Endodermal cell (in vitro differentiated cells): Measurements from ENCODE around the gene CASP6. TPM values are rescaled to one million over a fixed set of nuclear protein-coding genes. Genes with fewer than 3 reads are reported as not detected.

ENCODE experiments used
- DNase-seq: peaks from one replicate; pipeline ENCODE4 v3.0.0-alpha.2; 2017
- H3K27ac ChIP-seq: 2 replicates; pipeline ENCODE4 v1.5.1; 2013; ENCODE audit warnings: mild to moderate bottlenecking, low read depth, low read length, moderate library complexity
- H3K27me3 ChIP-seq: 2 replicates; pipeline ENCODE4 v1.6.1; 2013; ENCODE audit warnings: mild to moderate bottlenecking, low read length, moderate library complexity; ENCODE audit not compliant: insufficient read depth, control insufficient read depth, poor library complexity, severe bottlenecking
- H3K36me3 ChIP-seq: 2 replicates; pipeline ENCODE4 v1.7.0; 2013; ENCODE audit warnings: mild to moderate bottlenecking, low read length, moderate library complexity; ENCODE audit not compliant: control insufficient read depth, insufficient read depth
- H3K4me1 ChIP-seq: one replicate; pipeline ENCODE4 v1.7.0; 2013; ENCODE audit warnings: low read length; ENCODE audit not compliant: control insufficient read depth, insufficient read depth
- H3K4me3 ChIP-seq: 2 replicates; pipeline ENCODE4 v1.5.1; 2013; ENCODE audit warnings: mild to moderate bottlenecking, low read length, moderate library complexity
- H3K9ac ChIP-seq: 2 replicates; pipeline ENCODE4 v1.6.1; 2013; ENCODE audit warnings: mild to moderate bottlenecking, low read length, moderate library complexity; ENCODE audit not compliant: poor library complexity, severe bottlenecking; ENCODE audit errors: extremely low read depth
- H3K9me3 ChIP-seq: 2 replicates; pipeline ENCODE4 v1.6.1; 2013; ENCODE audit warnings: mild to moderate bottlenecking, low read length, moderate library complexity; ENCODE audit not compliant: control insufficient read depth
- H3K27ac Mint-ChIP-seq: 2 replicates; pipeline ENCODE4 v1.8.0; 2020; ENCODE audit warnings: mixed read lengths
- H3K27me3 Mint-ChIP-seq: 2 replicates; pipeline ENCODE4 v1.8.0; 2021; ENCODE audit warnings: mild to moderate bottlenecking, mixed read lengths; ENCODE audit not compliant: insufficient read depth
- H3K36me3 Mint-ChIP-seq: 2 replicates; pipeline ENCODE4 v1.8.0; 2020; ENCODE audit warnings: low read depth, mixed read lengths
- H3K4me1 Mint-ChIP-seq: 2 replicates; pipeline ENCODE4 v1.8.0; 2020; ENCODE audit warnings: mixed read lengths
- H3K4me3 Mint-ChIP-seq: 2 replicates; pipeline ENCODE4 v1.8.0; 2020; ENCODE audit warnings: mild to moderate bottlenecking, moderate library complexity, mixed read lengths
- H3K9me3 Mint-ChIP-seq: 2 replicates; pipeline ENCODE4 v1.8.0; 2020; ENCODE audit warnings: mild to moderate bottlenecking, mixed read lengths
- WGBS, 2 experiments: methylation state at CpG; one replicate each; pipeline versions ENCODE4 v1.1.5 to v1.1.7; 2013; ENCODE audit warnings: missing lambda C conversion rate in 2 of 2, mixed read lengths in 1 of 2; ENCODE audit not compliant: insufficient coverage in 1 of 2, insufficient read length in 1 of 2; 5-methylcytosine and 5-hydroxymethylcytosine counted together
- total RNA-seq, 2 donors: library from RNA; stranded (reverse); fragmentation: NEBNext Ultra II Directional in 1 of 2; extraction: Animal tissue kit (Norgen Biotek cat#: 25700) in 1 of 2; gene quantifications; 2 replicates in 1 of 2; 3 replicates in 1 of 2; pipeline ENCODE4 v1.2.1, GENCODE V29; 2021
- TF ChIP-seq, protein P1 (sequence below): fragments of 200-600 bp; sonication (generic); conservative IDR thresholded peaks from 2 replicates; pipeline ENCODE4 v1.5.0; 2021; ENCODE audit warnings: antibody characterized with exemption, mild to moderate bottlenecking

CASP6 gene
- total RNA-seq, 2 donors from 2014 or later = 20.9 to 21.8 TPM

DNA sequence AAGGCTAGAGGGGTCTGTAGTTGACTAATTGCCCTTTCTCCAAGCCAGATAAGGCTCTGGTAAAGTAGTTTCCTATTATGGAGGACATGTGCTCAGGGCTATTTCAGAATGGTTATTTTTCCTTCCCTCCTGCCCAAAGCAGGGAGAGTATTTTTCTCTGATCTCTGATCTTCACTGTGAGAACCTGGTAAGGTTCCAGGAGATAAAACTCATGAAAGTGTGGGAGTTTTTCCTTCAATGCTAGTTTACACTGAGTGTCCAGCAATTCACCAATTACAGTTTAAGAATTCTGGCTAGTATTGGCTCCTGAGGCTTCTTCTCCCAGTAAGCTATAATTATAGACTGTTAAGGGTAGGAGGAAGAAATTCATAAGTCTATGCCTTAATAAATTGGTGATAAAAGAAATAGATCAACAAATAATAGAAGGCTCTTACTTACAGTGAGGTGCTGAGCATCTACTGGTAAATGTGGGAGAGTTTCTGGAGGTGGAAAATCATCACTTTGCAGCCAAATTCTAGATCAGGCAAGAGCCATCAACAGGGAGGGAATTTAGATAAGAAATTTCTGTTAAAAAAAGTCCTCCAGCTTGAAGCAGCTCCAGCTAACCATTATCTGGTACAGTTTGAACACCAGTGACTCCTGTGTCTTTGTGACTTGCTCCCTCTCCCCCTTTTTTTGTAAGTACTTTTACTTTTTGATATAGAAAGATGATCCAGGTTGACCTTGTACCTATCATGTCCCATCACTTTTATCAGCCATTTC, 30.9 kb downstream of the CASP6 start:
- DNase-seq = no peak
- Histone ChIP-seq H3K36me3 (no peaks in the 10 kb centered on the region), H3K9me3 (peaks cover 20% of the 10 kb centered on the region), H3K4me1 (no peaks in the 10 kb centered on the region), H3K27ac (no peak overlapping the region), H3K27me3 (no peaks in the 10 kb centered on the region), H3K4me3 (no peak overlapping the region), H3K9ac (no peak overlapping the region)
- Mint-ChIP-seq H3K4me1 (no peaks in the 10 kb centered on the region), H3K27ac (no peak overlapping the region), H3K36me3 (peaks cover 5% of the 10 kb centered on the region), H3K9me3 (peaks cover 8% of the 10 kb centered on the region), H3K27me3 (no peaks in the 10 kb centered on the region), H3K4me3 (no peak overlapping the region)
- TF ChIP-seq, protein P1, sequence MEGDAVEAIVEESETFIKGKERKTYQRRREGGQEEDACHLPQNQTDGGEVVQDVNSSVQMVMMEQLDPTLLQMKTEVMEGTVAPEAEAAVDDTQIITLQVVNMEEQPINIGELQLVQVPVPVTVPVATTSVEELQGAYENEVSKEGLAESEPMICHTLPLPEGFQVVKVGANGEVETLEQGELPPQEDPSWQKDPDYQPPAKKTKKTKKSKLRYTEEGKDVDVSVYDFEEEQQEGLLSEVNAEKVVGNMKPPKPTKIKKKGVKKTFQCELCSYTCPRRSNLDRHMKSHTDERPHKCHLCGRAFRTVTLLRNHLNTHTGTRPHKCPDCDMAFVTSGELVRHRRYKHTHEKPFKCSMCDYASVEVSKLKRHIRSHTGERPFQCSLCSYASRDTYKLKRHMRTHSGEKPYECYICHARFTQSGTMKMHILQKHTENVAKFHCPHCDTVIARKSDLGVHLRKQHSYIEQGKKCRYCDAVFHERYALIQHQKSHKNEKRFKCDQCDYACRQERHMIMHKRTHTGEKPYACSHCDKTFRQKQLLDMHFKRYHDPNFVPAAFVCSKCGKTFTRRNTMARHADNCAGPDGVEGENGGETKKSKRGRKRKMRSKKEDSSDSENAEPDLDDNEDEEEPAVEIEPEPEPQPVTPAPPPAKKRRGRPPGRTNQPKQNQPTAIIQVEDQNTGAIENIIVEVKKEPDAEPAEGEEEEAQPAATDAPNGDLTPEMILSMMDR = no peak

GRCh38 chr4:109671350-109671749, 31.9 kb downstream of the CASP6 start:
- no peaks in the 10 kb centered on the region for H3K36me3 Mint-ChIP-seq
- no peaks in the 10 kb centered on the region for H3K9me3 Mint-ChIP-seq
- no peak overlapping the region for H3K27ac Mint-ChIP-seq
- H3K27me3 Mint-ChIP-seq = no peaks in the 10 kb centered on the region
- Histone ChIP-seq H3K4me1 (no peaks in the 10 kb centered on the region), H3K9ac (no peak overlapping the region), H3K27me3 (no peaks in the 10 kb centered on the region), H3K9me3 (peaks cover 10% of the 10 kb centered on the region), H3K36me3 (no peaks in the 10 kb centered on the region), H3K4me3 (no peak overlapping the region), H3K27ac (no peak overlapping the region)
- no peak for DNase-seq
- TF ChIP-seq, protein P1 = no peak
- H3K4me3 Mint-ChIP-seq = no peak overlapping the region
- H3K4me1 Mint-ChIP-seq = no peaks in the 10 kb centered on the region

- Mint-ChIP-seq H3K36me3 (no peaks in the 10 kb centered on the region), H3K9me3 (no peaks in the 10 kb centered on the region), H3K27ac (no peak overlapping the region), H3K27me3 (no peaks in the 10 kb centered on the region), H3K4me1 (no peaks in the 10 kb centered on the region), H3K4me3 (no peak overlapping the region)
- 86 to 89% methylated on average over 2 to 5 of the region's 5 CpGs for WGBS, 2 experiments
- TF ChIP-seq, protein P1 = no peak
- no peaks in the 10 kb centered on the region for H3K36me3 ChIP-seq
- no peaks in the 10 kb centered on the region for H3K27me3 ChIP-seq
- H3K4me1 ChIP-seq = no peaks in the 10 kb centered on the region
- no peak overlapping the region for H3K9ac ChIP-seq
- H3K9me3 ChIP-seq = peaks cover 2% of the 10 kb centered on the region
- no peak overlapping the region for H3K4me3 ChIP-seq
- no peak for DNase-seq
- no peak overlapping the region for H3K27ac ChIP-seq
Observed at GRCh38 chr4:109665783-109666485, 37.3 kb downstream of the CASP6 start.
